Measurements from ENCODE around the gene TNFSF10. TPM values are rescaled to one million over a fixed set of nuclear protein-coding genes. Genes with fewer than 3 reads are reported as not detected.

Gene TNFSF10
- total and polyA plus RNA-seq, 9 of the 15 experiments (the other 6 are each of a cell fraction or from before 2014, with no cell fraction given) = 0.07 to 1.3 (median 0.27) TPM; not detected in 1

DNA sequence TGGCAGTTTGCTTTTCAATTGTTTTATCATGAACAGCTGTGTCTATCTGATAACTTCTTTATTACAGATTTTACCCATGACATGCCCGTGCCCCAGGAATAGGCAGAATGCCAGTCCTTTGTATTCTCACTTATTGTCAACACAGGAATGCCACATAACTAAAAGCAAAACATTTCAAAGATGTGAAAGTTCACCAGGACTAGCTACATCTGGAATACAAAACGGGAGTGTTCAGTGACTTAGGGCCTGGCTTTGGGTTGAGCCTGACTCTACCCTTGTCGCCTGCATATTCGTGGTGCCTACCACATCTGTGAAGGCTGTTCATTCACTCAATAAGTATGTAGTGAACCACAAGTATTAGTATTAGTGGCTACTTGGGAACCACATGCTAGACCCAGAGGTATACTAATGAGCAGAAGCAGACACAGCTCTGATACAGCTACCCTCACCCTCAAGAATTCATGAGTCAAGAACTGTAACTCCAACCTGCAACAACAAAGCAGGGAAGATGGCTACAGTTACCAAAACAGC, 2.9 kb downstream of the TNFSF10 start (continued):
- TF ChIP-seq NR2F6 (CRISPR knock-in tag; IDR thresholded peaks at IDR 0.05) (no peak), ZNF584 (CRISPR knock-in tag; IDR thresholded peaks at IDR 0.05; ENCODE audit: low read depth) (no peak), PURB (CRISPR knock-in tag; IDR thresholded peaks at IDR 0.05; ENCODE audit: low read depth) (no peak), CSDE1 (IDR thresholded peaks at IDR 0.05) (no peak), HSF4 (CRISPR knock-in tag; IDR thresholded peaks at IDR 0.05; ENCODE audit: borderline replicate concordance) (no peak), ETV5 (CRISPR knock-in tag; IDR thresholded peaks at IDR 0.05; ENCODE audit: low read depth) (no peak), EP400 (IDR thresholded peaks at IDR 0.05) (no peak), SUPT5H (IDR thresholded peaks at IDR 0.05) (no peak), MCM3 (IDR thresholded peaks at IDR 0.05) (no peak)
- TF ChIP-seq, protein P1, sequence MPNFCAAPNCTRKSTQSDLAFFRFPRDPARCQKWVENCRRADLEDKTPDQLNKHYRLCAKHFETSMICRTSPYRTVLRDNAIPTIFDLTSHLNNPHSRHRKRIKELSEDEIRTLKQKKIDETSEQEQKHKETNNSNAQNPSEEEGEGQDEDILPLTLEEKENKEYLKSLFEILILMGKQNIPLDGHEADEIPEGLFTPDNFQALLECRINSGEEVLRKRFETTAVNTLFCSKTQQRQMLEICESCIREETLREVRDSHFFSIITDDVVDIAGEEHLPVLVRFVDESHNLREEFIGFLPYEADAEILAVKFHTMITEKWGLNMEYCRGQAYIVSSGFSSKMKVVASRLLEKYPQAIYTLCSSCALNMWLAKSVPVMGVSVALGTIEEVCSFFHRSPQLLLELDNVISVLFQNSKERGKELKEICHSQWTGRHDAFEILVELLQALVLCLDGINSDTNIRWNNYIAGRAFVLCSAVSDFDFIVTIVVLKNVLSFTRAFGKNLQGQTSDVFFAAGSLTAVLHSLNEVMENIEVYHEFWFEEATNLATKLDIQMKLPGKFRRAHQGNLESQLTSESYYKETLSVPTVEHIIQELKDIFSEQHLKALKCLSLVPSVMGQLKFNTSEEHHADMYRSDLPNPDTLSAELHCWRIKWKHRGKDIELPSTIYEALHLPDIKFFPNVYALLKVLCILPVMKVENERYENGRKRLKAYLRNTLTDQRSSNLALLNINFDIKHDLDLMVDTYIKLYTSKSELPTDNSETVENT (CRISPR knock-in tag; IDR thresholded peaks at IDR 0.05) = no peak

DNA sequence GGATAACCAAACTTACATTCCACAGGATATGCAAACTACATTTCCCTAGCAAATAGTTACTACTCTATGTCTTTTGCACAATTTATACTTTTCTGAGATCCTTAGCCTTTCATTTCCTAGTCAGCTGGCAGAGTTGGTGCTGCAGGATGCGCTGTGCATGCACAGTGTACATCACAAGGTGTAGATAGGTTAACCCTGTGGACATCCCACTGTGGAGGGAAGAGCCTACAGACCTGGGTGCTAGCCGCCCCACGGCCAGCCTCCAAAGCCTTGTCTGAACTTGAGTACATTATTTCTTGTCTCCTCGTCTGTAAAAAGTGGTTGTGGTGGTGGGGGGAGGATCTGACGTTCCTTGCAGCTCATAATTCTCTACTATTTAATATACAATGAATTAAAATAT, 3.5 kb downstream of the TNFSF10 start:
- FAIRE-seq (no peak), ATAC-seq (no peak), DNase-seq (ENCODE audit: extremely low read depth in 1 of 4, low spot score in 3 of 4) (no peak)
- in situ Hi-C loops (cut with MboI) (no loop called here), intact Hi-C loops (cut with micrococcal nuclease) (no loop called here)
- Histone ChIP-seq H3K27ac (ENCODE audit: extremely low read depth, low read depth, low read length) (no peak overlapping the region), H3K4me1 (replicated peaks in 1 of 2; ENCODE audit: control insufficient read depth in 2 of 2, insufficient read depth in 2 of 2, low read length in 2 of 2) (peaks cover 0 to 20% of the 10 kb centered on the region in 2 experiments; a peak in 3 of 5 replicates), H3K9me3 (replicated peaks; ENCODE audit: control insufficient read depth, insufficient read depth, low read depth, low read length) (no peaks in the 10 kb centered on the region), H3K4me3 (no peak overlapping the region), H3K27me3 (ENCODE audit: control insufficient read depth in 2 of 2, insufficient read depth in 2 of 2, low read length in 2 of 2) (no peaks in the 10 kb centered on the region), H3K36me3 (ENCODE audit: control insufficient read depth, insufficient read depth, low read length) (no peaks in the 10 kb centered on the region), H3K9me1 (ENCODE audit: control insufficient read depth, insufficient read depth, low read length) (no peaks in the 10 kb centered on the region), H4K20me1 (replicated peaks; ENCODE audit: control insufficient read depth, insufficient read depth, low read length) (no peaks in the 10 kb centered on the region), H2AFZ (ENCODE audit: low read depth, low read length) (no peak overlapping the region), H3K9ac (ENCODE audit: insufficient read depth in 1 of 2, low read depth in 2 of 2, low read length in 2 of 2) (no peak overlapping the region), H3K4me2 (ENCODE audit: insufficient read depth, low read length) (no peak overlapping the region), H3K79me2 (ENCODE audit: control insufficient read depth, insufficient read depth, low read length) (no peaks in the 10 kb centered on the region)
- POLR2A ChIA-PET = interaction anchor here (0.9 to 1.5 kb wide), 2 partner anchors 9 to 11 kb away, joined by 3 to 4 read pairs; no protein-coding TSS in a partner anchor
- no TSS peak for BruUV-seq (replicated peaks)
- 26% methylated on average over 5 of the region's 5 CpGs for whole genome bisulfite sequencing (ENCODE audit: insufficient coverage, low coverage, missing lambda C conversion rate)
- TF ChIP-seq LCOR (CRISPR knock-in tag; IDR thresholded peaks at IDR 0.05) (no peak), PHF8 (IDR thresholded peaks at IDR 0.05; ENCODE audit: borderline replicate concordance, low read length) (no peak), ARID2 (IDR thresholded peaks at IDR 0.05) (no peak)
- CTCF ChIA-PET (ENCODE audit: low intra/inter-chr PET ratio) = no interaction called here

Measured in K562 (cell line).